ENCODE measurements around the gene ETV7.

Gene ETV7

GRCh38 chr6:36337814-36338213 is 49.7 kb downstream of the ETV7 start:
- DNase-seq, result no peak

- DNase-seq, result no peak
Observed at GRCh38 chr6:36336779-36337241, 50.7 kb downstream of the ETV7 start, which contains the start of gene BNIP5. Gene BNIP5 (minus strand): TSS chr6:36336888. CDS start chr6:36330690, 6,198 bp downstream.

GRCh38 chr6:36336208-36336710 is 51.2 kb downstream of the ETV7 start:
- DNase-seq, result no peak

GRCh38 chr6:36335465-36336207 is 51.8 kb downstream of the ETV7 start:
- DNase-seq, result no peak

GRCh38 chr6:36334832-36335459 is 52.5 kb downstream of the ETV7 start:
- DNase-seq, result no peak

GRCh38 chr6:36333931-36334725 is 53.3 kb downstream of the ETV7 start:
- DNase-seq, result no peak

- DNase-seq, result no peak
Observed at GRCh38 chr6:36333171-36333895, 54.1 kb downstream of the ETV7 start.

- DNase-seq, result no peak
Observed at GRCh38 chr6:36331381-36331780, 56.1 kb downstream of the ETV7 start.

- no peak for DNase-seq
Observed at GRCh38 chr6:36330366-36330765, 57.1 kb downstream of the ETV7 start.

- DNase-seq, result no peak
Observed at GRCh38 chr6:36329798-36330291, 57.6 kb downstream of the ETV7 start.

- DNase-seq, result no peak
Observed at GRCh38 chr6:36328600-36328999, 58.9 kb downstream of the ETV7 start.

GRCh38 chr6:36327919-36328236 is 59.6 kb downstream of the ETV7 start:
- DNase-seq, result no peak

- DNase-seq, result no peak
Observed at GRCh38 chr6:36327226-36327918, 60.1 kb downstream of the ETV7 start.

GRCh38 chr6:36326356-36326995 is 61.0 kb downstream of the ETV7 start:
- DNase-seq, result no peak

GRCh38 chr6:36324715-36325114 is 62.8 kb downstream of the ETV7 start:
- DNase-seq, result no peak

- DNase-seq, result no peak
Observed at GRCh38 chr6:36324191-36324590, 63.3 kb downstream of the ETV7 start.

- no peak for DNase-seq
Observed at GRCh38 chr6:36323062-36323461, 64.4 kb downstream of the ETV7 start.

GRCh38 chr6:36322591-36322990 is 64.9 kb downstream of the ETV7 start:
- DNase-seq, result no peak

GRCh38 chr6:36320475-36320874 is 67.0 kb downstream of the ETV7 start:
- no peak for DNase-seq

- no peak for DNase-seq
Observed at GRCh38 chr6:36319821-36320220, 67.6 kb downstream of the ETV7 start.

- peak; percentile 45 for DNase-seq
Observed at GRCh38 chr6:36319436-36319762, 68.1 kb downstream of the ETV7 start.

Data from NCI-H2081 treated with DMSO at 0.1 percent for 48 hours (cell line).